Hematopoietic multipotent progenitor cell treated with erythropoietin and hydrocortisone succinate and interleukin-3 and kit ligand, for 4 days (in vitro differentiated cells): ENCODE results near the gene ORM2.
A peak's percentile ranks its signal among the peaks of the same experiment; 100 is the strongest.

ENCODE experiments used
- DNase-seq: peaks from one replicate; pipeline ENCODE4 v3.0.0-alpha.2; 2015

The ORM2 gene

DNA sequence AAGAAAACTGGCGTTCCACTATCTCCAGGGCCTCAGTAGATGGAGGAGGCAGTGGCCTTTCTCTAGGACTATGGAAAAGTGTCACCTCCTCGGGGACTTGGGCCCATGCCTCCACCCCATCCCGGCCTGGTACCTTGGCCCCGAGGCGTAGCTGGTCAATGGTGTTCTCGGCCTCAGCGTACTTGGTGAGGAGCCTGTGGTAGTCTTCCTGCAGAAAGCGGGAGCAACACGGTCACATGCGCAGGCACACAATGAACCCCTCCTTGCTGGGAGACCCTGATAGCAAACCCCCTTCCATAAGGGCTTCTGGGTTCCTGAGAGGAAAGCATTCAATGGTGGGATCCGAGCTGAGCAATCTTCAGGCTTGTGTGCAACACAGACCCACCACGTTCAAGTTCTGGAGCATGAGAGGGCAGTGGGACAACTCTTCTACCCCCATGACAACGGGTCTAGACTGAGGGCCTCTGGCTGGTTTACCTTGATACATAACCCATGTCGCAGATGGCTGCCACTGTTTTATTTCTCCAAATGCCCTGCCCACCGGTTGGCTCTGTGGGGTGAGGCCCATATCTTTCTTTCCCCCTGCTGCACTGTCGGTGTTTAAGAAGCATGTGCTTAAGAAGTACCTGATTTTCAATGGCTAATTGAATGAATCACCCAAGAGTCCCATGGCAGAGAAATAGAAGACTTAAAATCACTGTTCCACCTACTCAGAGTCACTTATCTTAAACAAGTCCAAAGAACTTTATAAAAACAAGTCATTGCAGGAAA lies 44.5 kb downstream of the ORM2 start:
- peak; percentile 30 for DNase-seq

DNA sequence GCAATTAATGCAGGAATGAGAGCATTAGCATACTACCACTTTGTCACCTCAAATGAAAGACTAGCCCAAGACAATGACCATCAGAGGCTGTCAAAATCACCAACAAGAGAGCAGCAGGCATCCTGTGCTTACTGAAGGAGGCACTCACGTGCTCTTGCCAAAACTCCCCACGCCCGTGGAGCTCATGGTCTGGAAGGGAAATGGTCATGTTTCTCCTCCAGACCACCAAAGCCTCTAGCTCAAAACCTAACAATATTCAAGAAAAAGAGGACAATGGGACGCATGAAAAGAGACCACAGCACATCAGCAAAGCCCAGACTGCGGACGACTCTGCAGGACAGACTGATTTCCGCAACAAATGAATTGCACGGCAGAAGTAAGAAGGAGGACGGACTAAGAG lies 45.3 kb downstream of the ORM2 start:
- DNase-seq: peak; percentile 48

DNA sequence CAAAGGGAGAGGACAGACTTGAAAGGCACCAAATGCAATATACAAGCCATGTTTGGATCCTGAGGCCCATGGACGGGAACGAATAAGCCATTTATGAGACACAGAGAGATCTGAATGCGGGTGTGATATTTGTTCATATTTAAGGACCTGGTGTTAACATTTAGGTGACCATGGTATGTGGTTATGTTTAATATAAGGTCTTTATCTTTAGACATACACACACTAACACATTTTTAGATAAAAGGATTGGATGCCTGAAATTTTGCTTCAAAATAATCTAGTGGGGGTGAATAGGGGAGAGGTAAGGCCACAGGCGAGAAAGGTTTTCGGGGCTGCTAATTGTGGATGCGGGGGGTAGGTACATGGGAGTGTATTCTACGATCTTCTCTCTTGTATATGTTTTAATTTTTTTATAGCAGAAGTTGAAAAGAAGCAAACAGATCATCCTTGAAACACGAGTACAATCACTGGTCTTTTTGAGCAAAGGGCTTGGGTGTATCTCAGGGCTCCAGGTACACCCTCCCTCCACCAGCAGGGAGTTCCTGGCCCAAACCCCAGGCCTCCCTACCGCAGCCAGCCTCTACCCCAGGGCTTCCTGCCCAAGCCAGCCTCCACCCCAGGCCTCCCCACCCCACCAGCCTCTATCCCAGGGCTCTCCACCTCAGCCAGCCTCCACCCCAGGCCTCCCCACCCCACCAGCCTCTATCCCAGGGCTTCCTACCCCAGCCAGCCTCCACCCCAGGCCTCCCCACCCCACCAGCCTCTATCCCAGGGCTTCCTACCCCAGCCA lies 45.9 kb downstream of the ORM2 start:
- DNase-seq: peak; percentile 30

DNA sequence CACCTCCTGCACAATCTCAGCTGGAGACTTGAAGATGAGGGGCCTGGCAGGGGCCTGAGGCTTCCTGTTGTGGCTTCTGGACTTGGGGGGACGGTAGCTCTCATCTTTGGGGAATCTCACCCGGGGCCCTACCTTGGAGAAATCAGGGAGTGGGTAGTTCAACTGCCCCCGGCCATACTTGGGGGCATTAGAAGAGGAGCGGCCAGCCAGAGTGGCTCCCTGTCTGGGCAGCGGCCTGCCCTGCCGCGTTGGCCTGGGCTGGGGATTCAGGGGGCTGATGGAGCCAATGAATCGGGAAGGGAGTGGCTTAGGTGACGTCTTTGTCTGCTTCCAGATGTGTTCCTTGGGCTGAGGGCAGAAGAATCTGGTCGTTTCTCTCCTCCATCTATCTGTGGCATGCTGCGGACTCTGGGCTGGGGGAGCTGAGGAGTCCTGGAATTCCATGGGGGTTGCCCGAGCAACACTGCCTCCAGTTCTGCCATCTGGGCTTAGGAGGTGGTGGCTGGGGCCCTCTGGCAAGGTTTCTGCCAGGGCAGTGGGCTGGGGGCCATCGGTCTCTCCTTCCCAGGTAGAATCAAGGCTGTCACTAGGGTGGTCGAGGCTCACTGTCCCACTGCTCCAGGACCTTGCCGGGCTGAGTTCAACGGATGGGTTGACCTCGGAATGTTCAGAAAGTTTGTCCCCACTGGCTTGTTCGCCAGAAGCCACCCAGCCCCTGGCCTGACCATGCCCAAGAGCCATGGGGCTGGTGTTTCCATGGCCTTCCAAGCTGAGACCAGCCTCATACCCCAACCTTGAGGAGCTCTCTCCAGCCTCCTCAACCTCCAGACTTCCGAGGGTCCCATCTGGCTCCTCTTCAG lies 47.1 kb downstream of the ORM2 start:
- no peak for DNase-seq

DNA sequence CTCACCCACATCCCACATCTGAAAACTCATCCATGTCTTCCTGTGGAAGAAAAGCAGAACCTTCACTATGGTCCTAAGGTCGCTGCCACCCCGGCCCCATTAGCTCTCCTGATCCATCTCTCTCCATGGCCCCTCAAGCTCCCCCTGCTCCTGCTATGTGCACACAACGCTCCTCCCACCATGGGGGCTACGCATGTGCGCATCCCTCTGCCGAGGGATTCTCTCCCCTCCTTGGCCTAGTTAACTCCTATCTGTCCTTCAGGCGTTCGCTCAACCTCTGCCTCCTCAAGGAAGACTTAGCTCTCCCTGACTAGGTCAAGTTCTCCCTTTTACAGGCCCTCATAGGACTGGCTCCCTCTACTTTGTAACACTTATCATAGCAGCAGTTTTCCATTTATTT lies 48.3 kb downstream of the ORM2 start:
- no peak for DNase-seq

DNA sequence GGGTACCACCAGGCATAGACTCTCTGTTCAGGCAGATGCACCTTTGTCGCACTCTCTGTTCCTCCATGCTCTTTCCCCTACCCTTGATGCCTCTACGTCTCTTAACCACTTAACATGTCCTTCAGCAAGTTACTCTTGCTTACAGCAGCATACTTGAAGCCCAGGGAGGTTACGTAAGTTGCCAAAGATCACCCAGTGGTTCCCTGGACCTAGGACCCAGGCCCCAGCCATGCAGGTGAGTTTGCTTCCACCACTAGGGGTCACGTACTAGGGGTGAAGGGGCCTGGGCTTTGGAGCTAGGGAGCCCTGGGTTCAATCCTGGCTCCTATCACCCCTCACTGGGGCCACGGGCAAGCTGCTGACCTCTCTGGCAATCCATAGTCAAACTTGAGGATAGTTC lies 49.2 kb downstream of the ORM2 start:
- DNase-seq: no peak
